HUES6 (cell line): ENCODE measurements around the gene UNC93A.
"Not testable (repeated sequence)": the region's sequence is repeated elsewhere in the genome, so short reads cannot be mapped to it uniquely, and the experiment has no call there.

Experiments
- H3K27ac ChIP-seq: 2 replicates; pipeline ENCODE4 v1.7.0; 2013; ENCODE audit warnings: low read depth, mild to moderate bottlenecking, low read length, inconsistent platforms
- H3K27me3 ChIP-seq: 2 replicates; pipeline ENCODE4 v1.6.1; 2013; ENCODE audit warnings: low read length; ENCODE audit not compliant: control insufficient read depth, insufficient read depth
- H3K36me3 ChIP-seq: 2 replicates; pipeline ENCODE4 v1.6.1; 2013; ENCODE audit warnings: low read length; ENCODE audit not compliant: control insufficient read depth, insufficient read depth
- H3K4me1 ChIP-seq: 2 replicates; pipeline ENCODE4 v1.6.1; 2013; ENCODE audit warnings: low read length; ENCODE audit not compliant: control insufficient read depth, insufficient read depth
- H3K4me3 ChIP-seq: 2 replicates; pipeline ENCODE4 v1.5.1; 2013; ENCODE audit warnings: low read depth, low read length
- H3K9ac ChIP-seq: one replicate; pipeline ENCODE4 v1.6.1; 2013; ENCODE audit warnings: mild to moderate bottlenecking, low read length
- H3K9me3 ChIP-seq: 2 replicates; pipeline ENCODE4 v1.6.1; 2013; ENCODE audit warnings: low read depth, low read length; ENCODE audit not compliant: control insufficient read depth, insufficient read depth

The UNC93A gene

DNA sequence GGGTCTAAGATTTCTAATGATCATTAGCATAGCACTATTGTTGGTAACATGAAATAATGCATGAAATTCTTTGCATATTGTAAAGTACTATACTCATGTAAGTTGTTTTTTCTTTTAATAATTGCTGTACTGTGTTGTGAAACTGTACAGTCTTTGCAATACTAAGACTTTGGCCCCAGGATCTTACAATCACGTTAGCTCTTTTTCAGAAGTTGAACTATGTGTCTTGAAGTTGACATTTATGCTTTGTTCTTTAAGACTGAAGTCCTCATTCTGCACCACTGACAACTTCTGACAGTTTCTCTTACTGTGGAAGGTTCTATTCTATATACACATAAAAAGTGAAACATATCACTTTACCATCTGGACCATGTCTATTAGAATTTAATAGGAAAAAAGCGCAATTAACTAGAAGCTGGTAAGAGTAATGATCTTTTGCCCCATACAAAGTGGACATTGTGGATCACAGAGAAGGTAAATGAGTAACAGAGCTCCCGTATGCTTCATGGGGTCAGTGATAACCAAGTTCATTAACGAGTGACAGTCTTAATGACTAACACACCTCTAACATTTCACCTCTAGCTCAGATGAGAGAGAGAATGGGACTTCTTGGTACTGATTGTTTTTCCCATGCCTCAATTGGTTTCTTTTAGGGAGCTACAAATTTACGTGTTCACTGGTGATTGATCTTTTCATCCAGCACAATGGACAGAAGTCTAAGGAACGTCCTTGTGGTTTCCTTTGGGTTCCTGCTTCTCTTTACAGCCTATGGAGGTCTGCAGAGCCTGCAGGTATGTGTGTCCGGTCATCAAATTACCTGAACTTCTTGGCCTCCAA, at the start of gene UNC93A:
UNC93A (plus strand) TSS at position 530 of the 837 bp plus-strand sequence; CDS start at position 705, 175 bp downstream.
- H3K9ac ChIP-seq: no peak within 1 kb of the TSS
- H3K4me3 ChIP-seq: no peak within 1 kb of the TSS
- peaks cover 11% of the 10 kb centered on the region; the same call in 1 of the 2 replicates for H3K4me1 ChIP-seq
- H3K36me3 ChIP-seq: no peaks in the 10 kb centered on the region
- no peak within 1 kb of the TSS for H3K27ac ChIP-seq
- H3K27me3 ChIP-seq: no peaks in the 10 kb centered on the region
- no peaks in the 10 kb centered on the region for H3K9me3 ChIP-seq

DNA sequence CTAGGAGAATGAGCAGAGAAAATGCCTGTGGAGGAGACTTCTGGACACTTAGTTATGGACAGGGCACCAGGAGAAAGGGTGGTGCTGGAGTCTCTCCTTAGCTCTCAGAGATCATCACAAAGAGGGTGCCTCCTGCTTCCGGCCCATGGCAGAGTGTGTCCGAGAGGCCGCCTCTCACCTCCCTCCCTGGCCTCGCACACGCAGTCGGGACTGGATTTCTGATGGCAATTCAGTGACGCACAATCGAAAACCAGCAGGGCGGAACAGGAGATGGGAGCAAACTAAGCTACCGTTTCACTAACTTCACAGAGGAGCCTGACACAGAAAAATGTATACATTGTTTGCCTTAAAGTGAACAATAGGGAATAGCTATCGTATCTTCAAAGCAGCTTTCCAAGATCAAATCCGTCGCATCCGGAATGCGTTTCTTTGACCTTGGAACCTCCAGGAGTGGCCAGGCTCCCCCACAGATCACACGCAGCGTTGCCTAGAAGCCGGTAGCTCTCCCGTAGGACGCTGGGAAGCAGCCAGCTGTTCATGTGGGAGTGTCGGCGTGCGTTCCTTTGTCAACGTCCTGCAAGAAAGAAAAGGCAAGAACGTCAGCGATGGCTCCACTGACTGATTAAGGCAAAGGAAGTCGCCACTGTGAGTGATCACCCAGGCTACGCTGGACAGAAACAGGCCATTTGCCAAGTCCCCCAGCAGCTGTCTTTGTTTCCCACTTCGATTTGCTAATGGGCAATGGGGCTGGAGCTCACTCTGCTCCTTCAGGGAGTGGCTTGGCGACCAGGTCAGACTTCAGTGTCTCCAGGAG, 49.6 kb upstream of the UNC93A start:
- not testable (repeated sequence) for H3K9me3 ChIP-seq, H3K4me3 ChIP-seq, H3K27me3 ChIP-seq, H3K27ac ChIP-seq, H3K9ac ChIP-seq
- Histone ChIP-seq H3K4me1 (peaks cover 66% of the 10 kb centered on the region), H3K36me3 (peaks cover 24% of the 10 kb centered on the region)

DNA sequence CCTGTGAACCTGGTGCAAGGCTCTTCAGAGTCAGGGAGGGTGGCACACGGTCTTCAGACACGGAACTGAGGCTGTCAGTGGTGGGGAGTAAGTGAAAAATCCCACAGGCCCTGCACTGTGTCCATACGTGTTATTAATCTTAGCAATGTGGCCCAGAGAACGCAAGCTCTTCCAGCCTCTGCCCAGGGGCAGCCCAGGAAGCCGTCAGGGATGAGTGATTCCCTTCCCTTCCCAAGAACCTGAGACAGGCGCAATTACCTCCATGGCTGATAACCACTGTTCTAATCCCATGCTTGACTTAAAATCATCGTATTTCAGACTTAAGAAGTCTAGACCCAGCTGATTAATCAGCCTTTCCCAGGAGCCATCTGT, 49.0 kb upstream of the UNC93A start:
- H3K9me3 ChIP-seq, H3K9ac ChIP-seq, H3K27me3 ChIP-seq: not testable (repeated sequence)

DNA sequence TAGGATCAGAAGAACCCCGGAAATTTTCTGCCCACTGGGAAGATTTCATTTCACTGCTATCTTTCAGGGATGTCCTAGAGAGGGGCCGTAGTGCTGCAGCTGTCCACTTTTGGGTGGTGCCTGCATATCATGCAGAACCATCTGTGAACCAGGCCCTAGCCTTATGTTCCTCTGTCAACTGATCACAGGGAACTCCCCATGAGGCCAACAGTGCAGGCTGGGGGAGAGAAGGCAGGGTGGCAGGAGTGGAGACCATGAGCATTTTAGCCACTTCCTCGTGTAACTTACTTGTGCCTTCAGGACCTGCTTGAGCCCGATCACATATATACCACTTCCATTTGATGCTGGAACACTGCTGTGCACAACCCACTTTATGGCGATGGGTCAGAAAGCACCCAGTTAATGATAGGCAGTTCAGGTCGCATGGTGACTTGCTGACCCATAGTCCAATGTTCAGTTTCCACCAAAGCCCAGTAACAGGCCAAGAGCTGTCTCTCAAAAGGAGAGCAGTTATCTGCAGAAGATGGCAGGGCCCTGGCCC, 48.5 kb upstream of the UNC93A start:
- Histone ChIP-seq H3K36me3 (peaks cover 24% of the 10 kb centered on the region), H3K4me1 (peaks cover 61% of the 10 kb centered on the region)
- H3K9me3 ChIP-seq, H3K27me3 ChIP-seq, H3K9ac ChIP-seq, H3K27ac ChIP-seq, H3K4me3 ChIP-seq: not testable (repeated sequence)

More for the DNA sequence above, 49.0 kb upstream of the UNC93A start:
- peaks cover 28% of the 10 kb centered on the region for H3K36me3 ChIP-seq
- H3K4me3 ChIP-seq, H3K27ac ChIP-seq: not testable (repeated sequence)
- H3K4me1 ChIP-seq: peaks cover 63% of the 10 kb centered on the region

DNA sequence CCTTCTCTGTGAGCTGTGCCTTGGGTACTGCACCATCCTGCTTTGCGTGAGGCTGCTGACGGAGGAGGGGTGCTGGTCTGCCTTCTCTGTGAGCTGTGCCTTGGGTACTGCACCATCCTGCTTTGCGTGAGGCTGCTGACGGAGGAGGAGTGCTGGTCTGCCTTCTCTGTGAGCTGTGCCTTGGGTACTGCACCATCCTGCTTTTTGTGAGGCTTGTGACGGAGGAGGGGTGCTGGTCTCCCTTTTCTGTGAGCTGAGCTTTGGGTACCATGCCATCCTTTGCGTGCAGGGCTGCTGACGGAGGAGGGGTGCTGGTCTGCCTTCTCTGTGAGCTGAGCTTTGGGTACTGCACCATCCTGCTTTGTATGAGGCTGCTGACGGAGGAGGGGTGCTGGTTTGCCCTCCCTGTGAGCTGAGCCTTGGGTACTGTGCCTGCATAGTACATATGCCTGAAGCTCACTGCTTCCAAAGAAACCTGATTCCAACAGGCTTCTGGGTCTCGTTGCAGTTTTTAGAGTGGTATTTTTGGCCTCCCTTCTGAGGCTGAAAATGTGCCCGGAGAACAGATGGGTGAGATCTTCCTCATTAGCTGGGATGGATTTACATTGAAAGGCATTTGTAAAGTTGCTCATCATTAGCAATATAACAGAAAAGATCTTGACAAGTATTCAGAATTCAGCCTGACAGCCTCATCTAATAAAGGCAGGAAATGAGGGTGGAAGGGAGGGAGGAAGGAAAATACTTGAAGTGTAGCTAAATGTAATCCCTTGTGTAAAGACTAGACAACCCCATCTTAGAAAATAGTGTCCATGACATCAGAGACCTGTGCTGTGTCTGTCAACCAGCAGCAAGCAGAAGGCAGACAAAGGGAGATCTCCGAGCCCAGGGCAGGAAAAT, 46.8 kb upstream of the UNC93A start:
- Histone ChIP-seq H3K4me3 (peak overlapping the region; percentile 32), H3K36me3 (peaks cover 11% of the 10 kb centered on the region), H3K27ac (peak overlapping the region; percentile 91), H3K27me3 (no peaks in the 10 kb centered on the region), H3K9ac (peak overlapping the region; percentile 73), H3K9me3 (no peaks in the 10 kb centered on the region), H3K4me1 (peaks cover 57% of the 10 kb centered on the region)

DNA sequence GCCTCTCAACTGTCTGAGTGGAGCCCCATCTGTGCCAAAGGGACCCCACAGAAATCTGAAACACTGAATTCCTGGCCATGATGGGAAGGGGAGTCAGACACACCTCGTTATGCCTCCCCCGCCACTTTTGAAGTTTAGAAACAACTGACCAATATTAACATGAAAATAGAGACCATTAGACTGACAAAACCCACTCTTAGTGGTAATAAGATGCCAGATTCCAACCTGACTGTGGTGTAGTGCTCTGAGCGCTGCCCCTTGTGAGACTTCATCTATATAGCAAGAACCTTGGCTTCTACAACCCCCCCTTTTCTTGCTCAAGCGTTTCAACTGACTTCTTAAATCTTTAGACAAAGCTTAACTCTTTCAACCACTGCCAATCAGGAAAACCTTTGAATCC, 46.1 kb upstream of the UNC93A start:
- Histone ChIP-seq H3K4me3 (peak overlapping the region; percentile 32; the same call in 1 of the 2 replicates), H3K36me3 (peaks cover 11% of the 10 kb centered on the region), H3K9ac (peak overlapping the region; percentile 73), H3K27ac (peak overlapping the region; percentile 91), H3K4me1 (peaks cover 57% of the 10 kb centered on the region), H3K9me3 (no peaks in the 10 kb centered on the region; the same call in 1 of the 2 replicates), H3K27me3 (no peaks in the 10 kb centered on the region)

DNA sequence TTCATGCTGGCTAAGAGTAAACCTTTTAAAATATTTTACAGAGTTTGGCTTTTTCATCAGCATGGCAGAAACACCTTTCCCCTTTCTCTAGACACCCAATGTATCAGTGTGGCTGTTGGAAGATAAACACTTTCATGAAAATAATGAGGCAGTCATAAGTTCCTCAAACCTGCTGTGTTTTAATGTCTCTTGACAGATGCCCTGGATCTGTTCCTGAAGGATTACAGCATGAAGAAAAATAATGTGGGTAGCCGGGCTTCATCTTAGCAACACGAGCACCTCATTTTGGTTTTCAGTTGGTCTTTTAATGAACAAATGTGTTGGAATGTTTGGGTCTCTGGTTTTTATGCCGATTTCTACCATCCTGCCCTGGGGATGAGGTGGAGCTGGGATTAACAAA, 45.5 kb upstream of the UNC93A start:
- Histone ChIP-seq H3K9me3 (peaks cover 2% of the 10 kb centered on the region; the same call in 1 of the 2 replicates), H3K27me3 (no peaks in the 10 kb centered on the region), H3K27ac (peak overlapping the region; percentile 91), H3K9ac (peak overlapping the region; percentile 6), H3K36me3 (peaks cover 11% of the 10 kb centered on the region), H3K4me3 (0 out of 2 replicates have a peak overlapping the region, but pooled peaks have one; percentile 13), H3K4me1 (peaks cover 57% of the 10 kb centered on the region)

DNA sequence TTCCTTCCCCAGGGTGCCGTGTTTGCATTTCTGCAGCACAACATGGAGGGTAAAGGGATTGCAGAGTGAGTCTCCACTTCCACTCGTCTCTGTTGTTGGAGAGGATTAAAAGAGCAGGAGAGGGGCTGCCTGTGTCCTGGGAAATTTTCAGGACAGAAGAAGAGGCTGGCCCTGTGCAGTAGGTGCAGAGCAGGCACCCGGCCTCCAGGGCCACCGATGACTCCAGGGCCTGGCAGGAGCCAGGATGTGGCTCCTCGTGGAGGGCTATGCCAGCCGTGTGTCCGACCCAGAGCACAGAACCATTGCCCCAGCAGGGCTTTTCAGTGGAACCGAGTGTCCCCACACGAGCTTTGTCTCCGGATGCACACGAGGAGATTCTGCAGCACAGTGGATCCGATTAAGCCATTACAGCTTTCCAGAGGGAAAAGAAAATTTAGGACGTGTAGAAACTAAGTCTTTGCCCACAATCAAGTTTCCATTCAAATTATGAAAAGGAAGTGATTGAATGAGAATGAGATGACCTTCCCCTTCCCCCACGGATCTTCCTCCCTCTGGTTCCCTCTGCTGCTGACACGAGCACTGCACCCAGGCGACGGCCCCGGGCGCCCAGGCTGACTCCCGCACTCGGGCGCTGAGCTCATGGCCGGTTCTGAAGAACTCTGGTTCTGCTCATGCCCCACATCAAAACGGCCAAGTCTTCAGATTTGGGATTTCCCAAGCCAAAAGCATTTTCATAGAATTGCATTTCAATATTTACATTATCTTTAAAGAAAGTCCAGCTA, 43.1 kb upstream of the UNC93A start:
- H3K4me3 ChIP-seq: no peak overlapping the region
- peaks cover 5% of the 10 kb centered on the region; the same call in 1 of the 2 replicates for H3K9me3 ChIP-seq
- H3K27me3 ChIP-seq: no peaks in the 10 kb centered on the region
- H3K36me3 ChIP-seq: peaks cover 11% of the 10 kb centered on the region
- H3K27ac ChIP-seq: 0 out of 2 replicates have a peak overlapping the region, but pooled peaks have one; percentile 37
- H3K9ac ChIP-seq: peak overlapping the region; percentile 27
- peaks cover 51% of the 10 kb centered on the region for H3K4me1 ChIP-seq

DNA sequence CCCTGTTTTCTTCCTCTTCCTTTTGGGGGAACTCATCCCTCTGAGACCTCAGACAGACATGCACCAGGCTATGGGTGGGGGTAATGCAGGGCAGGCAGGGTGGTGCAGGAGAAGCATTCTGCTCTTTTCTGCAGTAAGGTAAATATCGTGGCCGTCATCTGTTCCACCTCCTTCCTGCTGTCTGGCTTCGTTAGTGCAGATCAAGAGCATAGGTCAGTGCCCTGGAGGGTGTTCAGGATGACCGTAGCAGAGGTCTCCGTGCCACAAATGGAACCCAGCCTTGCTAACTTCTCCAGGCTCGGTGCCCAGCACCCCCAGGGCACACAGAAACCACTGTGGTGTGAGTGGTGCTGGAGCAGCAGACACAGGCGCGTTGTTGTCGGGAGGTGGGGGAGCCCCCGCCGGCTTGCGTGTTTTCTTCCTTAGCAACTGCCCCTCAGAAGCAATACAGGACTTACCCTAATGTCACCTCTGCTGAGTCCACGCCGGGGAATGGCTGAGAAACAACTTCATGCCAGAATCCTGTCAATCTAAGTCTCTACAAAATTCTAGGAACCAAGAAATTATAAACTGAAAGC, 42.1 kb upstream of the UNC93A start:
- not testable (repeated sequence) for H3K27me3 ChIP-seq, H3K27ac ChIP-seq, H3K9ac ChIP-seq, H3K4me3 ChIP-seq
- Histone ChIP-seq H3K4me1 (peaks cover 42% of the 10 kb centered on the region), H3K36me3 (peaks cover 11% of the 10 kb centered on the region), H3K9me3 (peaks cover 14% of the 10 kb centered on the region)
